ENCODE results near the gene SENP7.

GRCh38 chr3:101556064-101556463, 43.1 kb upstream of the SENP7 start:
- TF ChIP-seq POLR2A (IDR thresholded peaks at IDR 0.05; ENCODE audit: low read depth, low read length) (no peak), TAF1 (IDR thresholded peaks at IDR 0.05; ENCODE audit: low read depth, low read length) (no peak), PAX5 (IDR thresholded peaks at IDR 0.05; ENCODE audit: insufficient read depth, low read length, severe bottlenecking) (no peak), POLR2AphosphoS5 (IDR thresholded peaks at IDR 0.05; ENCODE audit: low read depth, low read length) (no peak)
